ENCODE results near the gene SBF1.
"Not testable (repeated sequence)": the region's sequence is repeated elsewhere in the genome, so short reads cannot be mapped to it uniquely, and the experiment has no call there.

Gene SBF1

DNA sequence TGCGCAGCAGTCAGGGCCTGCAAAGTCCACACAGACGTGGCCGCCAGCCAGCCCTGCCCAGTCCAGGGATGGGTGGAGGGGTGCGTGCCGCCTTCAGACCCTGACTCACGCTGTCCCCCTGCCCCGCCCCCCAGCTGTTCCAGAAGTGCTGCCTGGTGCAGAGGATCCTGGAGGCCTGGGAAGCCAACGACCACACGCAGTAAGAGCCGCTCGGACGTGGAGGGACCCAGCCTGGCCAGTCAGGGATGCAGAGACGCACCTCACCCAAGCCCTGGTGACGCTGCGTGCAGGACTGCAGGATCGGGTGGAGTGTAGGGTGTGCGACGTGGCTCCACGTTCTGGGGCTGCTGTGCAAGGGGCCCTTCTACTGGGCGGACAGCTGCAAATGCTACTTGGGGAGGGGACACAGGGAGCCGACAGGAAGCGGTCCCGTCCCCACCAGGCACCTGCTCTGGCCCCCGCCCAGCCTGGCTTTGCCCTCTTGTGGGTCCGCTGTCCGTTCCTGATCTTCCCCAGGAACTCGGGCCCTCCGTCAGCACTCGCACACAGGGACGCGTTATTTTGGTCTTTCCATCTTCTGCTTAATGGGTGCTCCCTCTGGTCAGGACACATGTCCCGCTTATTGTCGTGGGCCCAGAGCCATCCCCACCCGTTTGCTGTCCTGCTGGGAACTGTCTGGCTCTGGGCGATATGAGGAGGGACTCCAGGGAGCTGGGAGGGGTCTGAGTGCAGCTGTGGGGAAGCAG is 42.5 kb downstream of the SBF1 start:
- no peak for DNase-seq (ENCODE audit: low read depth)

- no peak for DNase-seq (ENCODE audit: low read depth)
These were observed 49.5 kb downstream of the SBF1 start for GRCh38 chr22:50425179-50425916.

GRCh38 chr22:50423956-50424355 is 50.9 kb downstream of the SBF1 start:
- no peak for DNase-seq (ENCODE audit: low read depth)

DNA sequence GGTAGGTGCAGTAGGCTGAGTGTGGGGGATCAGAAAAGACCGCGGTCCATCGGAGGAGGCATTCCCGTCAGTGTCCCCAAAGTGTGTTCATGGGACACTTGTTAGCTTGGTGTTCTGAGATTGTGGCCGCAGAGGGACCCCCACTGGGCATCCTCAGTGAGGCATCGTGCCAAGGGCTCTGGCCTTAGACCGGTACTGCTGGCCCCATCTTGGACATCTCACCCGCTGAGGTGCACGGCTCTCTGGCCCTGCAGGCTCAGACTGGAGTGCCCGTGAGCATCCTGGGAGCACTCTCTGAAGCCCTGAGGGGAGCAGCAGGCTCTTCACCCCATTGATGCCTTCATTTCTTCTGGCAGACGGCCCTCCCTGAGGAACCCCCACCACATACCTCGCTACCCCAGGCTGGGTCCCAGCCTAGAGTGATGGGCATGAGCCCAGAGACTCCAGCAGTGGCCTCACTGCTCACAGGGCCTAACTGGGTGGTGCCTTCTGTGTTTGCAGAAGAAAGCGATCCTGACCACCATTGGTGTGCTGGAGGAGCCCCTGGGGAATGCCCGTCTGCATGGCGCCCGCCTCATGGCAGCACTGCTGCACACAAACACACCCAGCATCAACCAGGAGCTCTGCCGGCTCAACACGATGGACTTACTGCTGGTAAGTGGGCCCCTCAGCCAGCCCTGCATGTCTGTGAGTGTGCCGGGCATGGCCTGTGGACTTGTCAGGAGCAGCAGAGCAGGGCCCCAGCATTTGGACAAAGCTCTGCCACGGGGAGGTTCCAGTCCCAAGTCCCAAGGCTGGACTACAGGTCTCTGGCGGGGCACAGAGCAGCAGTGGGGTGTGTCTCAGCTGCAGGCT is 51.6 kb downstream of the SBF1 start:
- no peak for DNase-seq (ENCODE audit: low read depth)

DNA sequence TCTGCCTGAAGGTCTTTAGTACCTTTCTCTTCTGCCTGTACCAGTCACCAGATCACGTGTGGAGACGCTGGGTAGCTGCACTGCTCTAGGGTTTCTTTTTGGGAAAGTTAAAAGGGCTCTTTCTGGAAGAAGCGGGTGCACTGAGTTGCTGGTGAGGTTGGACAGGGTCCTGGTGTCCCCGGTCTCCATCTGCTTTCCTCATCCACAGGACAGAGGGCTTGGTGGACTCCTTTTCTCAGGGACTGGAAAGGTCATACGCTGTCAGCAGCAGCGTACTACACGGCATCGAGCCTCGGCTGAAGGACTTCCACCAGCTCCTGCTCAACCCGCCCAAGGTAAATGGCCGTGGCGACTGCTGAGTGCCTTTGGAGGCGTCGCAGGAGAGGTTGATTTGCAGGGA is 52.8 kb downstream of the SBF1 start:
- DNase-seq (ENCODE audit: low read depth), result no peak

DNA sequence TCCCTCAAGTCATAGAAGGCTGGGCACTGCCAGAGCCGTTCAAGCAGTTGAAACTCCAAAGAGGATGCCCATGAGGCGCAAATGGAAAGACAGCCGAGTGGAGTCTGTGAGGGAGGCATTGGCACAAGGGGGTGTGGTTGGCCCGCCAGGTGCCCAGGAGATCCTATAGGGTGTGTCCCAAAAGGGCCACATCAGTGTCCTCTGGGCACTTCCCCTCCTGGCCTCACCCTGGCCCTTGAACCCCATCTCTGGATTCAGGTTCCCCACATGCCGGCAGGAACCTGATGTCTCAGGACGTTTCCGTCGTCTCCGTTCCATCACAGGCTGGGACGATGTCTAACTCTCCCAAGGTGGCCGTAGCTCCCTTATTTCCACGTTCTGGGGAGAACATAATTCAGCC is 54.3 kb downstream of the SBF1 start:
- DNase-seq (ENCODE audit: low read depth), result no peak

- no peak for DNase-seq (ENCODE audit: low read depth)
These were observed 54.8 kb downstream of the SBF1 start for GRCh38 chr22:50420015-50420414.

DNA sequence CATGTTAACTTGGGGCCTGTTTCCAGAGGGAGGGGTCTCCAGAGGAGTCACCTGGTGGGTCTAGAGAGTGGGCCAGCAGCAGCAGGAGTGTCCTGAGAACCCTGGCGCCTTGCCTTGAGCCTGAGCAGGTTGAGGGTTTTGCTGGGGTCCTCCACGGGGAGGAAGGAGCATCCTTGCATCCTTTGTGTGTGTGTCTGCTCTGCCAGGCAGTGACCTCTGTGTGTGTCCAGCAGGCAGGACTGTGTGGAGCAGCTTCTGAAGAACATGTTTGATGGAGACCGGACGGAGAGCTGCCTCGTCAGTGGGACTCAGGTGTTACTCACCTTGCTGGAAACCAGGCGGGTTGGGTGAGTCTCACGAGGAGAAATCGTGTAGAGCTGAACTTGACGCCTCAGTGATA is 55.7 kb downstream of the SBF1 start:
- DNase-seq (ENCODE audit: low read depth), result no peak

- DNase-seq (ENCODE audit: low read depth), result no peak
These were observed 56.2 kb downstream of the SBF1 start for GRCh38 chr22:50418624-50419023.

GRCh38 chr22:50417411-50418210 is 57.2 kb downstream of the SBF1 start:
- DNase-seq (ENCODE audit: low read depth), result no peak

- DNase-seq (ENCODE audit: low read depth), result no peak
These were observed 57.8 kb downstream of the SBF1 start for GRCh38 chr22:50416996-50417395.

DNA sequence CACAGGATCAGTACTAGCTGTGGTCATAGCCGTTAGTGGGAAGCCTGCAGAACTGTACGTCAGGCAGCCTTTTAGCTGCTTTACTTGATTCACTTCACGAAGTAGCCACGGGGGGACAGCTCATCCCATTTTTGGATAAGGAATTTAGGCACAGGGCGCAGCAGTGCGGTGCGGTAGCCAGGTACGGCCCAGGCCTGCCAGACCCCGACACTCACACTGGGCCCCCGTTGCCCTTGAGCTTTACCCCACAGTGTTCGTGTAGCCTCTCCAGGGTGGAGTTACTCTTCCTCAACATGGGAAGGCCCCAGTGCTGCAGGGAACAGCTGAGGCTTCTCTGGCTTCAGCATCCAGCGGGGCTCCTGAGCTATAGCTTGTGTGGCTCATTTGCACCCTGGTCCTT is 59.4 kb downstream of the SBF1 start:
- DNase-seq (ENCODE audit: low read depth), result no peak

DNA sequence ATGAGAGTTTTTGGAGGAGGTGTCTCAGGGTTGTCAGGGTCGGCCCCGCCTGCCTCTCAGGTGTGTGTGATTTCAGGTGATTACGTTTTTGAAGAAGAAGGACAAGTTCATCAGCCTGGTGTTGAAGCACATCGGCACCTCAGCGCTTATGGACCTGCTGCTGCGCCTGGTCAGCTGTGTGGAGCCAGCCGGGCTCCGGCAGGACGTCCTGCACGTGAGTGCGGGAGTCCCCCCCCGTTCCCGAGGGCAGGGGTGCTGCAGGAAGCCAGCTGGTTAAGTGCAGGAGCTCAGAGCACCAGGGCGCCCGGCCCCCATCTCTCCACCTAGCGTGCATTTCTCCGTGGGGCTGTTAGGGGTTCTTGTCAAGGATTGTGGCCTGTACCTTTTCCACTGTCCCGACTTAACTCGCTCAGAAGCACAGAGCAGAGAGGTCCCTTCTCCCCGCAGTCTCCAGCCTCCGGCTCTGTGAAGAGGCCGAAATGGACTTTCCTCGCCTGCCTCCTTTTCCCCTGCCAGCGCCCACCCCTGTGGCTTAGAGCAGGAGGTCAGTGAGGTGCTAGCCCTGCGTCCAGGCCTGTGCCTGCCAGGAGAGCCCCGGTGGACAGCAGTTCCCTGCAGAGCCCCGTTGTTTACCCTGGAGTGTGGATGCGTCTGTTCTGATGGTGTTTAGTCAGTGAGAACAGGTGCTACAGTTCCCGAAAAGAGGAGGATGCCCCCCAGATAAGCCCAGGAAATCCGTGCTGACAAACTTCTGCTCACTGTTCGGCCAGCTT is 60.2 kb downstream of the SBF1 start:
- no peak for DNase-seq (ENCODE audit: low read depth)

- DNase-seq (ENCODE audit: low read depth), result not testable (repeated sequence)
These were observed 65.9 kb downstream of the SBF1 start for GRCh38 chr22:50408954-50409353.

- DNase-seq (ENCODE audit: low read depth), result no peak
These were observed 66.5 kb downstream of the SBF1 start for GRCh38 chr22:50408311-50408710.

GRCh38 chr22:50406416-50407170 is 68.2 kb downstream of the SBF1 start:
- no peak for DNase-seq (ENCODE audit: low read depth)

DNA sequence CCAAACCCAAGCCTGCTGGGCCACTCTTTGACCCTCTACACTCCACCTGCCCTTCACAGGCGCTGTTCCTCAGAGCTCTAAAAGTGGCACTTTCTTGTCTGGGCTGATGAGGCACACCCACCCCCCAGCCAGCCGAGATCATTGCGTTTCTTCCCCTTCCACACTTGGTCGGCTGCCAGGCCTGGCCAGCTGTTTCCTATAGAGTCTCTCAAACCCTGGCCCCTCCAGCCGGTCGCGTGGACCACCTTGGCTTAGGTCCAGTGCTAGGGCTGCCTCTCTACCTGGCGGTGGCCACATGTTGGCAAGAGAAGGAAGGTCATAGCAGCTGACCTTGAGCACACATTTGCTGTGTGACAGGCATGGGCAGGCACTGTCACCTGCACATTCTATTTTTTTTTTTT is 71.1 kb downstream of the SBF1 start:
- no peak for DNase-seq (ENCODE audit: low read depth)

DNA sequence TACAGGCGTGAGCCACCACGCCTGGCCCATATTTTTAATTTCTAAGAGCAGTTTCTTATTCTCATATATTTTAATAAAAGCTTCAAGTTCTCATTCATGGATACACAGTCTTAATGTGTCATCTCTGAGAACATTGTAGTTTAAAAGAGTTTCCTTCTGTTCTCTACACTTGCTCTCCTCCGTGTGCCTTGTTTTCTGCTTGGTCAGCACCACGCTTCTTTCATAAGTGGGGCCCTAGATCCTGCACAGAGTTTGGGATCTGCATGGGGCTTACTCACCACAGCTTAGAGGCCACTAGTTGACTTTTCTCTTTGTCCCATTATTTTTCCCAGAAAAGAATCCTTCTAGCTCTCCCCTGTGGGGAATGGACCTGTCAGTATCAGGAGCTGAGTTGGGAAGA is 72.9 kb downstream of the SBF1 start:
- no peak for DNase-seq (ENCODE audit: low read depth)

- DNase-seq (ENCODE audit: low read depth), result no peak
These were observed 73.9 kb downstream of the SBF1 start for GRCh38 chr22:50400931-50401330.

GRCh38 chr22:50400406-50400805 is 74.4 kb downstream of the SBF1 start:
- DNase-seq (ENCODE audit: low read depth), result no peak

Data from non-pigmented ciliary epithelial cell (primary cell).